Neural cell (in vitro differentiated cells): ENCODE measurements around the gene IPPK. TPM values are rescaled to one million over a fixed set of nuclear protein-coding genes. Genes with fewer than 3 reads are reported as not detected.
"Not testable (repeated sequence)": the region's sequence is repeated elsewhere in the genome, so short reads cannot be mapped to it uniquely, and the experiment has no call there.

Experiments
- H2AFZ ChIP-seq: fragments of 200-600, 300-800 bp; sonication (generic), shearing (Covaris generic); 2 replicates; pipeline ENCODE4 v1.6.0; 2014; ENCODE audit warnings: low read depth, mild to moderate bottlenecking, antibody characterized with exemption, low read length, moderate library complexity
- H3F3A ChIP-seq: fragments of 200-600 bp; shearing (Covaris generic); 2 replicates; pipeline ENCODE4 v1.6.1; 2016; ENCODE audit warnings: mild to moderate bottlenecking, moderate library complexity, mixed read lengths, antibody characterized with exemption, low read length; ENCODE audit not compliant: insufficient read depth, poor library complexity, severe bottlenecking
- H3K27ac ChIP-seq: fragments of 200-600, 300-800 bp; sonication (generic), shearing (Covaris generic); 2 replicates; pipeline ENCODE4 v1.5.1; 2014; ENCODE audit warnings: mild to moderate bottlenecking, low read length, moderate library complexity
- H3K27me3 ChIP-seq: fragments of 300-800, 200-600 bp; sonication (generic), shearing (Covaris generic); 2 replicates; pipeline ENCODE4 v1.6.0; 2014; ENCODE audit warnings: mild to moderate bottlenecking, low read depth, low read length, moderate library complexity; ENCODE audit not compliant: insufficient read depth
- H3K36me3 ChIP-seq: fragments of 300-800, 200-600 bp; sonication (generic), shearing (Covaris generic); 2 replicates; pipeline ENCODE4 v1.5.1; 2014; ENCODE audit warnings: mild to moderate bottlenecking, antibody characterized with exemption, low read length, moderate library complexity; ENCODE audit not compliant: insufficient read depth
- H3K4me2 ChIP-seq: fragments of 300-800, 200-600 bp; sonication (generic), shearing (Covaris generic); 2 replicates; pipeline ENCODE4 v1.6.0; 2014; ENCODE audit warnings: mild to moderate bottlenecking, low read length
- H3K4me3 ChIP-seq: fragments of 300-800, 200-600 bp; sonication (generic), shearing (Covaris generic); 2 replicates; pipeline ENCODE4 v1.5.1; 2014; ENCODE audit warnings: mild to moderate bottlenecking, low read length, moderate library complexity
- H3K79me2 ChIP-seq: fragments of 200-600 bp; shearing (Covaris generic); replicated peaks from 2 replicates; pipeline ENCODE4 v1.6.0; 2014; ENCODE audit warnings: mild to moderate bottlenecking, low read length, moderate library complexity; ENCODE audit not compliant: insufficient read depth
- H3K9ac ChIP-seq: fragments of 300-800, 200-600 bp; sonication (generic), shearing (Covaris generic); 2 replicates; pipeline ENCODE4 v1.6.1; 2016; ENCODE audit warnings: mild to moderate bottlenecking, low read length, mixed read lengths
- H3K9me2 ChIP-seq: fragments of 200-600 bp; shearing (Covaris generic); 2 replicates; pipeline ENCODE4 v1.6.1; 2016; ENCODE audit warnings: mild to moderate bottlenecking, low read length, mixed read lengths; ENCODE audit not compliant: insufficient read depth
- H3K9me3 ChIP-seq: fragments of 200-600, 300-800 bp; sonication (generic), shearing (Covaris generic); 2 replicates; pipeline ENCODE4 v1.6.1; 2016; ENCODE audit warnings: mild to moderate bottlenecking, mixed run types, low read length, moderate library complexity, mixed read lengths
- H4K20me1 ChIP-seq: fragments of 200-600 bp; shearing (Covaris generic); 2 replicates; pipeline ENCODE4 v1.6.1; 2016; ENCODE audit warnings: mild to moderate bottlenecking, mixed run types; ENCODE audit not compliant: insufficient read depth
- CTCF ChIP-seq: fragments of 450-650 bp; IDR thresholded peaks from 2 replicates; pipeline ENCODE4 v1.5.1; 2014; ENCODE audit warnings: antibody characterized with exemption, mild to moderate bottlenecking, moderate library complexity; ENCODE audit not compliant: poor library complexity, severe bottlenecking
- EP300 ChIP-seq: fragments of 450-650 bp; conservative IDR thresholded peaks from 2 replicates; pipeline ENCODE4 v1.6.1; 2014; ENCODE audit warnings: antibody characterized with exemption, mild to moderate bottlenecking, moderate library complexity; ENCODE audit not compliant: poor library complexity, severe bottlenecking
- EZH2 ChIP-seq: fragments of 200-600, 300-800 bp; shearing (Covaris generic), sonication (generic); IDR thresholded peaks from 2 replicates; pipeline ENCODE4 v1.6.1; 2014; ENCODE audit warnings: antibody characterized with exemption, low read length, borderline replicate concordance, mild to moderate bottlenecking; ENCODE audit not compliant: insufficient read depth, poor library complexity, severe bottlenecking
- MXI1 ChIP-seq: fragments of 450-650 bp; conservative IDR thresholded peaks from 2 replicates; pipeline ENCODE4 v1.6.1; 2014; ENCODE audit warnings: antibody characterized with exemption, mild to moderate bottlenecking; ENCODE audit not compliant: poor library complexity, severe bottlenecking
- POLR2AphosphoS5 ChIP-seq: IDR thresholded peaks from 2 replicates; pipeline ENCODE4 v1.6.1; 2012
- RAD21 ChIP-seq: fragments of 450-650 bp; conservative IDR thresholded peaks from 2 replicates; pipeline ENCODE4 v1.6.1; 2014; ENCODE audit warnings: antibody characterized with exemption, mild to moderate bottlenecking, moderate library complexity
- REST ChIP-seq: IDR thresholded peaks from 2 replicates; pipeline ENCODE4 v1.6.1; 2012; ENCODE audit warnings: borderline replicate concordance
- SMC3 ChIP-seq: fragments of 450-650 bp; conservative IDR thresholded peaks from 2 replicates; pipeline ENCODE4 v1.6.1; 2014; ENCODE audit warnings: antibody characterized with exemption, mild to moderate bottlenecking, moderate library complexity; ENCODE audit not compliant: poor library complexity
- TAF1 ChIP-seq: IDR thresholded peaks from 2 replicates; pipeline ENCODE4 v1.6.1; 2012; ENCODE audit warnings: low read depth
- polyA plus RNA-seq: library from polyadenylated mRNA; depleted of rRNA; stranded (reverse); fragments of >200 nt; gene quantifications from 2 replicates; pipeline ENCODE4 v1.2.3, GENCODE V29; 2014

IPPK gene
- polyA plus RNA-seq, 1 donor from 2014 or later = 34.3 TPM

GRCh38 chr9:92626484-92626883, 43.4 kb downstream of the IPPK start:
- no peak overlapping the region for H3K27ac ChIP-seq
- no peaks in the 10 kb centered on the region for H3K79me2 ChIP-seq
- no peak overlapping the region for H3K4me3 ChIP-seq
- no peak overlapping the region for H3K4me2 ChIP-seq
- no peaks in the 10 kb centered on the region for H3K9me2 ChIP-seq
- H3K27me3 ChIP-seq = no peaks in the 10 kb centered on the region
- no peaks in the 10 kb centered on the region for H3K36me3 ChIP-seq
- H3F3A ChIP-seq = no peaks in the 10 kb centered on the region
- H3K9me3 ChIP-seq = no peaks in the 10 kb centered on the region
- no peak overlapping the region for H3K9ac ChIP-seq
- no peaks in the 10 kb centered on the region for H4K20me1 ChIP-seq
- no peak for TF ChIP-seq SMC3
- no peak for TF ChIP-seq EP300
- TF ChIP-seq CTCF = no peak
- no peak for TF ChIP-seq POLR2AphosphoS5
- TF ChIP-seq REST = no peak
- H2AFZ ChIP-seq = no peak overlapping the region

- not testable (repeated sequence) for H3K4me3 ChIP-seq, H3K27me3 ChIP-seq, H3K9me2 ChIP-seq, H3K27ac ChIP-seq, H3K36me3 ChIP-seq, H3K9ac ChIP-seq, H4K20me1 ChIP-seq, H3K4me2 ChIP-seq, H3F3A ChIP-seq, H3K9me3 ChIP-seq, H2AFZ ChIP-seq, H3K79me2 ChIP-seq
Observed at GRCh38 chr9:92623936-92624335, 46.0 kb downstream of the IPPK start.

GRCh38 chr9:92620845-92621244, 49.1 kb downstream of the IPPK start:
- Histone ChIP-seq H3K79me2 (no peaks in the 10 kb centered on the region), H3K27me3 (no peaks in the 10 kb centered on the region), H3K4me2 (no peak overlapping the region), H2AFZ (no peak overlapping the region), H3K9me2 (no peaks in the 10 kb centered on the region), H3K27ac (no peak overlapping the region), H3K9ac (no peak overlapping the region), H3F3A (no peaks in the 10 kb centered on the region), H3K4me3 (no peak overlapping the region), H4K20me1 (no peaks in the 10 kb centered on the region), H3K36me3 (no peaks in the 10 kb centered on the region), H3K9me3 (no peaks in the 10 kb centered on the region)
- TF ChIP-seq MXI1 (no peak), SMC3 (no peak), REST (no peak), EZH2 (no peak), EP300 (no peak), RAD21 (no peak), CTCF (no peak), POLR2AphosphoS5 (no peak), TAF1 (no peak)
